Fibroblast of lung (primary cell): Measurements from ENCODE around the gene TNNI3. TPM values are rescaled to one million over a fixed set of nuclear protein-coding genes. Genes with fewer than 3 reads are reported as not detected.

Experiments
- DNase-seq, 2 donors: peaks; one replicate each; pipeline versions ENCODE4 v3.0.0 to v3.0.0-alpha.2; 2010; ENCODE audit warnings: low read depth in 2 of 2
- H2AFZ ChIP-seq: 2 replicates; pipeline ENCODE4 v1.5.1; 2012; ENCODE audit warnings: low read length, control low read depth, inconsistent platforms
- H3K27ac ChIP-seq: 2 replicates; pipeline ENCODE4 v1.5.1; 2011; ENCODE audit warnings: low read length, control low read depth; ENCODE audit not compliant: insufficient read depth
- H3K27me3 ChIP-seq: 2 replicates; pipeline ENCODE4 v1.5.1; 2011; ENCODE audit warnings: mild to moderate bottlenecking, low read length; ENCODE audit not compliant: control insufficient read depth, insufficient read depth
- H3K36me3 ChIP-seq: 2 replicates; pipeline ENCODE4 v1.5.1; 2011; ENCODE audit warnings: low read length; ENCODE audit not compliant: control insufficient read depth, insufficient read depth
- H3K4me1 ChIP-seq: 2 replicates; pipeline ENCODE4 v1.5.1; 2011; ENCODE audit warnings: low read length; ENCODE audit not compliant: control insufficient read depth, insufficient read depth; ENCODE audit errors: extremely low read depth
- H3K4me2 ChIP-seq: 2 replicates; pipeline ENCODE4 v1.5.1; 2011; ENCODE audit warnings: low read length, control low read depth; ENCODE audit not compliant: insufficient read depth; ENCODE audit errors: extremely low read depth
- H3K4me3 ChIP-seq, 4 experiments: fragments of 200-600 bp in 1 of 4; sonication (generic) in 1 of 4; replicated peaks in 1 of 4; 2 replicates each; pipeline ENCODE4 v1.5.1; 2011 to 2016; ENCODE audit warnings: low read length in 4 of 4, low read depth in 3 of 4, mild to moderate bottlenecking in 3 of 4, control low read depth in 2 of 4, inconsistent platforms in 1 of 4, mixed read lengths in 1 of 4; ENCODE audit not compliant: insufficient read depth in 1 of 4; ENCODE audit errors: control extremely low read depth in 1 of 4
- H3K79me2 ChIP-seq: 2 replicates; pipeline ENCODE4 v1.5.1; 2012; ENCODE audit warnings: mild to moderate bottlenecking, low read length, inconsistent platforms; ENCODE audit not compliant: control insufficient read depth, insufficient read depth
- H3K9ac ChIP-seq: 2 replicates; pipeline ENCODE4 v1.5.1; 2011; ENCODE audit warnings: mild to moderate bottlenecking, low read length, control low read depth; ENCODE audit not compliant: insufficient read depth
- H3K9me3 ChIP-seq: 2 replicates; pipeline ENCODE4 v1.5.1; 2012; ENCODE audit warnings: low read depth, low read length; ENCODE audit not compliant: control insufficient read depth, insufficient read depth
- H4K20me1 ChIP-seq: 2 replicates; pipeline ENCODE4 v1.5.1; 2011; ENCODE audit warnings: low read length; ENCODE audit not compliant: control insufficient read depth, insufficient read depth; ENCODE audit errors: extremely low read depth
- EZH2 ChIP-seq: IDR thresholded peaks from 2 replicates; pipeline ENCODE4 v1.5.1; 2012; ENCODE audit warnings: low read length, control low read depth, mild to moderate bottlenecking; ENCODE audit errors: missing control alignments
- polyA plus RNA-seq, 2 donors: library from polyadenylated mRNA; depleted of rRNA in 1 of 2; stranded (reverse) in 1 of 2; unstranded in 1 of 2; fragments of >200 nt; gene quantifications; 2 replicates each; pipeline ENCODE4 v1.2.1, GENCODE V29; 2011 to 2012; ENCODE audit warnings: missing spikeins in 1 of 2
- total RNA-seq: library from RNA; depleted of rRNA; stranded (reverse); fragments of >200 nt; gene quantifications from 2 replicates; pipeline ENCODE4 v1.2.1, GENCODE V29; 2014
- TF ChIP-seq, protein P1 (sequence below), 2 donors: IDR thresholded peaks in 1 of 2; conservative IDR thresholded peaks in 1 of 2; 1 replicate in 1 of 2; 2 replicates in 1 of 2; pipeline ENCODE4 v1.5.1; 2011 to 2012; ENCODE audit warnings: low read length in 2 of 2, control low read depth in 1 of 2, inconsistent platforms in 1 of 2, low read depth in 1 of 2, mild to moderate bottlenecking in 1 of 2

The TNNI3 gene
- total and polyA plus RNA-seq, 2 donors (not counting 1 experiment from before 2014, with no cell fraction given), result not detected

DNA sequence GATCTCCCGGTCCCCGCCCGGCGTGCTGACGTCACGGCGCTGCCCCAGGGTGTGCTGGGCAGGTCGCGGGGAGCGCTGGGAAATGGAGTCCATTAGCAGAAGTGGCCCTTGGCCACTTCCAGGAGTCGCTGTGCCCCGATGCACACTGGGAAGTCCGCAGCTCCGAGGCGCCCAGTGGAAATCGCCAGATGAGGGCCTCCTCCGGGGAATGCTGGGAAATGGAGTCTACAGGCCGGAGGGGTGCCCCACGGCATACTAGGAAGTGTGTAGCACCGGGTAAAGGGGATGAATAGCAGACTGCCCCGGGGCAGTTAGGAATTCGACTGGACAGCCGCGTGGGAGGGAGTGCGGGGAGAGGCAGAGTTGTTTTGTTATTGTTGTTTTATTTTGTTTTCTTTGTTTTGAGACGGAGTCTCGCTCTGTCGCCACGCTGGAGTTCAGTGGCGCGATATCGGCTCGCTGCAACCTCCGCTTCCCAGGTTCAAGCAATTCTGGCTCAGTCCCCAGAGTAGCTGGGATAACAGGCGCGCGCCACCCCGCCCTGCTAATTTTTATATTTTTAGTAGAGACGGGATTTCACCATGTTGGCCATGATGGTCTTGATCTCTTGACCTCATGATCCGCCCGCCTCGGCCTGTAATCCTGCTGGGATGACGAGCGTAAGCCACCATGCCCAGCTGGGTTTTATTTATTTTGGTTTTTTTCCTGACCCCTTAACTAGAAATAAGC is 39.7 kb downstream of the TNNI3 start:
- Histone ChIP-seq H3K27ac (peak overlapping the region; percentile 83), H3K79me2 (peaks cover 42% of the 10 kb centered on the region), H3K9me3 (no peaks in the 10 kb centered on the region), H3K4me2 (peak overlapping the region; percentile 77), H2AFZ (peak overlapping the region; percentile 71), H3K9ac (peak overlapping the region; percentile 68), H3K4me3 (peak overlapping the region; percentile 50 to 76 (median 61)), H3K27me3 (no peaks in the 10 kb centered on the region), H3K4me1 (peaks cover 18% of the 10 kb centered on the region), H3K36me3 (no peaks in the 10 kb centered on the region), H4K20me1 (no peaks in the 10 kb centered on the region)
- no peak for TF ChIP-seq EZH2
- TF ChIP-seq, protein P1, sequence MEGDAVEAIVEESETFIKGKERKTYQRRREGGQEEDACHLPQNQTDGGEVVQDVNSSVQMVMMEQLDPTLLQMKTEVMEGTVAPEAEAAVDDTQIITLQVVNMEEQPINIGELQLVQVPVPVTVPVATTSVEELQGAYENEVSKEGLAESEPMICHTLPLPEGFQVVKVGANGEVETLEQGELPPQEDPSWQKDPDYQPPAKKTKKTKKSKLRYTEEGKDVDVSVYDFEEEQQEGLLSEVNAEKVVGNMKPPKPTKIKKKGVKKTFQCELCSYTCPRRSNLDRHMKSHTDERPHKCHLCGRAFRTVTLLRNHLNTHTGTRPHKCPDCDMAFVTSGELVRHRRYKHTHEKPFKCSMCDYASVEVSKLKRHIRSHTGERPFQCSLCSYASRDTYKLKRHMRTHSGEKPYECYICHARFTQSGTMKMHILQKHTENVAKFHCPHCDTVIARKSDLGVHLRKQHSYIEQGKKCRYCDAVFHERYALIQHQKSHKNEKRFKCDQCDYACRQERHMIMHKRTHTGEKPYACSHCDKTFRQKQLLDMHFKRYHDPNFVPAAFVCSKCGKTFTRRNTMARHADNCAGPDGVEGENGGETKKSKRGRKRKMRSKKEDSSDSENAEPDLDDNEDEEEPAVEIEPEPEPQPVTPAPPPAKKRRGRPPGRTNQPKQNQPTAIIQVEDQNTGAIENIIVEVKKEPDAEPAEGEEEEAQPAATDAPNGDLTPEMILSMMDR (conservative IDR thresholded peaks at IDR 0.05 in 1 of 2, IDR thresholded peaks at IDR 0.05 in 1 of 2; ENCODE audit: low read depth in 1 of 2, low read length in 2 of 2), result no peak
- peak; percentile 99 for DNase-seq

DNA sequence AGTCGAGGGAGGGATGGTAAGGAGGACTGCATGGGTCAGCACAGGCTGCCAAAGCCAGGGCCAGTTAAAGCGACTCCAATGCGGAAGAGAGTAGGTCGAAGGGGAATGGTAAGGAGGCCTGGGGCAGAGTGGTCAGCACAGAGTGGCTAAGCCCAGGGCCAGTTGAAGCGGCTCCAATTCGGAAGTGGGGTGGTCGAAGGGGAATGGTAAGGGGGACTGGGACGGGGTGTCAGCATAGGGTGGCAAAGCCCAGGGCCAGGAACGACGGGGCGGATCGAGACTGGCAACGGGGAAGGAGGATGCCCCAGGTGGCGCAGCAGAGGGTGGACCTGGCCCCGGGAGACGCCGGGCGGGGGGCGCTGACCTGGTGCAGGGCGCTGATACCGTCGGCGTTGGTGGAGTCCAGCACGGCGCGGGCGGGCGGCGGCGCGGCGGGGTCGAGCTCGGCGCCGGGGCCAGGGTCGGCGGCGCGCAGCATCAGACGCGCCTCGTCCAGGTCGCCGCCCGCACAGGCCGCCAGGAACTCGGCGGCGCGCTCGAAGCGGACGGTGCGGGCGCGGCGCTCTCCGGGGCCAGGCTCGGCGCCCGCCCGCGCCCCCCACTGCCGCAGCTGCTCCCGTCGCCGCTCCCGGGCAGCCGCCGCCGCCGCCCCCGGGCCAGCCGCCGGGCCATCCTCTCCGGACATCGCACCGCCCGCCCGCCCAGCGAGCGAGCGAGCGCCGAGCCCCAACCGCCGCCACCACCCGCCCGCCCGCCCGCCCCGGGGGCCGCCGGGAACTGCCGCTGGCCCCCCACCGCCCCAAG is 40.5 kb downstream of the TNNI3 start, which contains the start of gene PPP1R12C:
TSS of gene PPP1R12C (minus strand) at position 779 of the 804 bp plus-strand sequence. CDS start at position 685, 94 bp downstream.
- Histone ChIP-seq H3K36me3 (peaks cover 4% of the 10 kb centered on the region), H3K9ac (peak within 1 kb of the TSS; percentile 91), H3K4me3 (peak within 1 kb of the TSS; percentile 60 to 93 (median 80)), H3K9me3 (no peaks in the 10 kb centered on the region), H3K4me2 (peak within 1 kb of the TSS; percentile 94), H3K27ac (peak within 1 kb of the TSS; percentile 83), H2AFZ (peak within 1 kb of the TSS; percentile 71), H3K79me2 (peaks cover 49% of the 10 kb centered on the region), H3K4me1 (peaks cover 19% of the 10 kb centered on the region), H4K20me1 (no peaks in the 10 kb centered on the region), H3K27me3 (no peaks in the 10 kb centered on the region)
- DNase-seq, result no peak
- no peak for TF ChIP-seq EZH2
- TF ChIP-seq, protein P1 (conservative IDR thresholded peaks at IDR 0.05 in 1 of 2, IDR thresholded peaks at IDR 0.05 in 1 of 2; ENCODE audit: low read depth in 1 of 2, low read length in 2 of 2), result no peak

DNA sequence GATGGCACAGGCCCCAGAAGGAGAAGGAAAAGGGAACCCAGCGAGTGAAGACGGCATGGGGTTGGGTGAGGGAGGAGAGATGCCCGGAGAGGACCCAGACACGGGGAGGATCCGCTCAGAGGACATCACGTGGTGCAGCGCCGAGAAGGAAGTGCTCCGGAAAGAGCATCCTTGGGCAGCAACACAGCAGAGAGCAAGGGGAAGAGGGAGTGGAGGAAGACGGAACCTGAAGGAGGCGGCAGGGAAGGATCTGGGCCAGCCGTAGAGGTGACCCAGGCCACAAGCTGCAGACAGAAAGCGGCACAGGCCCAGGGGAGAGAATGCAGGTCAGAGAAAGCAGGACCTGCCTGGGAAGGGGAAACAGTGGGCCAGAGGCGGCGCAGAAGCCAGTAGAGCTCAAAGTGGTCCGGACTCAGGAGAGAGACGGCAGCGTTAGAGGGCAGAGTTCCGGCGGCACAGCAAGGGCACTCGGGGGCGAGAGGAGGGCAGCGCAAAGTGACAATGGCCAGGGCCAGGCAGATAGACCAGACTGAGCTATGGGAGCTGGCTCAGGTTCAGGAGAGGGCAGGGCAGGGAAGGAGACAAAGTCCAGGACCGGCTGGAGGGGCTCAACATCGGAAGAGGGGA is 41.2 kb downstream of the TNNI3 start:
- Histone ChIP-seq H3K9me3 (no peaks in the 10 kb centered on the region), H2AFZ (no peak overlapping the region), H3K4me2 (peak overlapping the region; percentile 94), H3K36me3 (peaks cover 4% of the 10 kb centered on the region), H3K4me1 (peaks cover 19% of the 10 kb centered on the region), H3K79me2 (peaks cover 55% of the 10 kb centered on the region), H3K9ac (peak overlapping the region; percentile 91), H3K27ac (peak overlapping the region; percentile 78), H3K27me3 (no peaks in the 10 kb centered on the region), H3K4me3 (peak overlapping the region; percentile 60 to 93 (median 80)), H4K20me1 (no peaks in the 10 kb centered on the region)
- TF ChIP-seq, protein P1 (conservative IDR thresholded peaks at IDR 0.05 in 1 of 2, IDR thresholded peaks at IDR 0.05 in 1 of 2; ENCODE audit: low read depth in 1 of 2, low read length in 2 of 2), result no peak
- DNase-seq, result peak; percentile 60 to 63
